SK-N-SH (cell line): ENCODE results near the gene DHCR24. TPM values are rescaled to one million over a fixed set of nuclear protein-coding genes. Genes with fewer than 3 reads are reported as not detected.

Experiments used
- CTCF ChIA-PET: fragments of 300-600, 350-600 bp; formaldehyde crosslinking; extraction: SDS; loops from one replicate; lab custom pipeline; 2021; lab: Yijun Ruan, JAX
- POLR2A ChIA-PET: fragments of 350-600 bp; sonication (Branson Sonifier 250); formaldehyde crosslinking; extraction: SDS; loops from one replicate; lab custom pipeline; 2020; ENCODE audit warnings: antibody characterized with exemption, inconsistent platforms; lab: Yijun Ruan, JAX
- DNase-seq: peaks from one replicate; pipeline ENCODE4 v3.0.0; 2012
- H2AFZ ChIP-seq: fragments of 200-600 bp; sonication (generic); 2 replicates; pipeline ENCODE4 v1.8.1; 2016; ENCODE audit warnings: antibody characterized with exemption, mild to moderate bottlenecking, low read depth
- H3F3A ChIP-seq: fragments of 200-600 bp; sonication (generic); replicated peaks from 2 replicates; pipeline ENCODE3; 2016; ENCODE audit warnings: antibody characterized with exemption, mild to moderate bottlenecking; ENCODE audit not compliant: insufficient read depth
- H3K27ac ChIP-seq, 2 experiments: fragments of 200-500 bp in 1 of 2; fragments of 200-600 bp in 1 of 2; sonication (Bioruptor generic) in 1 of 2; sonication (generic), shearing (Covaris generic) in 1 of 2; 2 replicates each; pipeline versions ENCODE4 v1.5.1 to v1.6.1; 2014 to 2016; ENCODE audit warnings: low read depth in 2 of 2, inconsistent platforms in 1 of 2, low read length in 1 of 2, mild to moderate bottlenecking in 1 of 2, mixed read lengths in 1 of 2
- H3K27me3 ChIP-seq: fragments of 200-600 bp; sonication (generic), shearing (Covaris generic); 2 replicates; pipeline ENCODE4 v1.6.1; 2016; ENCODE audit warnings: mixed run types; ENCODE audit not compliant: insufficient read depth
- H3K36me3 ChIP-seq, 2 experiments: fragments of 200-500 bp in 1 of 2; fragments of 200-600 bp in 1 of 2; sonication (Bioruptor generic) in 1 of 2; sonication (generic) in 1 of 2; replicated peaks in 1 of 2; 2 replicates each; pipeline versions ENCODE3 to v1.5.1; 2014 to 2016; ENCODE audit warnings: low read length in 1 of 2, mild to moderate bottlenecking in 1 of 2; ENCODE audit not compliant: insufficient read depth in 2 of 2, control insufficient read depth in 1 of 2
- H3K4me1 ChIP-seq, 2 experiments: fragments of 200-500 bp in 1 of 2; fragments of 200-600 bp in 1 of 2; sonication (Bioruptor generic) in 1 of 2; sonication (generic), shearing (Covaris generic) in 1 of 2; 2 replicates each; pipeline versions ENCODE4 v1.5.1 to v1.6.1; 2014 to 2016; ENCODE audit warnings: low read depth in 1 of 2, low read length in 1 of 2, mixed run types in 1 of 2; ENCODE audit not compliant: insufficient read depth in 2 of 2, control insufficient read depth in 1 of 2
- H3K4me2 ChIP-seq: fragments of 200-600 bp; sonication (generic), shearing (Covaris generic); 2 replicates; pipeline ENCODE4 v1.6.1; 2017; ENCODE audit warnings: mixed run types
- H3K4me3 ChIP-seq, 2 experiments: fragments of 200-500 bp in 1 of 2; fragments of 200-600 bp in 1 of 2; sonication (Bioruptor generic) in 1 of 2; sonication (generic), shearing (Covaris generic) in 1 of 2; 2 replicates each; pipeline versions ENCODE4 v1.5.1 to v1.8.1; 2014 to 2016; ENCODE audit warnings: low read depth in 2 of 2, inconsistent platforms in 1 of 2, low read length in 1 of 2, mild to moderate bottlenecking in 1 of 2, mixed read lengths in 1 of 2, moderate library complexity in 1 of 2
- H3K79me2 ChIP-seq: fragments of 200-600 bp; sonication (generic); 2 replicates; pipeline ENCODE4 v1.8.1; 2017; ENCODE audit warnings: mild to moderate bottlenecking; ENCODE audit not compliant: insufficient read depth
- H3K9ac ChIP-seq: fragments of 200-600 bp; sonication (generic); 2 replicates; pipeline ENCODE4 v1.6.1; 2017; ENCODE audit warnings: mixed run types
- H3K9me2 ChIP-seq: fragments of 200-600 bp; sonication (generic); 2 replicates; pipeline ENCODE4 v1.6.1; 2017; ENCODE audit warnings: mixed run types
- H3K9me3 ChIP-seq: fragments of 200-600 bp; sonication (generic); 2 replicates; pipeline ENCODE4 v1.6.1; 2017; ENCODE audit warnings: mixed run types, mild to moderate bottlenecking, moderate library complexity
- H4K20me1 ChIP-seq: fragments of 200-600 bp; sonication (generic); 2 replicates; pipeline ENCODE4 v1.6.1; 2017; ENCODE audit warnings: mild to moderate bottlenecking, mixed run types; ENCODE audit not compliant: insufficient read depth
- EP300 ChIP-seq, 2 experiments: IDR thresholded peaks; 2 replicates each; pipeline versions ENCODE4 v1.4.0 to v1.6.1; 2012; ENCODE audit warnings: borderline replicate concordance in 1 of 2, low read depth in 1 of 2, low read length in 1 of 2
- FOXM1 ChIP-seq: IDR thresholded peaks from 2 replicates; pipeline ENCODE4 v1.4.0; 2012; ENCODE audit warnings: low read depth, mild to moderate bottlenecking
- GABPA ChIP-seq: IDR thresholded peaks from 2 replicates; pipeline ENCODE4 v1.4.0; 2012; ENCODE audit warnings: low read depth, mild to moderate bottlenecking
- IRF3 ChIP-seq: fragments of 150-350 bp; IDR thresholded peaks from 2 replicates; pipeline ENCODE4 v1.6.1; 2016; ENCODE audit warnings: mild to moderate bottlenecking, low read depth, low read length
- JUND ChIP-seq: IDR thresholded peaks from 2 replicates; pipeline ENCODE4 v1.4.0; 2012
- MAX ChIP-seq: IDR thresholded peaks from 2 replicates; pipeline ENCODE4 v1.4.0; 2012; ENCODE audit warnings: low read depth
- MXI1 ChIP-seq: IDR thresholded peaks from 2 replicates; pipeline ENCODE4 v1.6.1; 2012; ENCODE audit warnings: mild to moderate bottlenecking, low read depth, low read length, improper control_type of control experiment
- NRF1 ChIP-seq: IDR thresholded peaks from 2 replicates; pipeline ENCODE4 v1.6.1; 2012; ENCODE audit warnings: low read depth, mild to moderate bottlenecking, low read length
- PBX3 ChIP-seq: IDR thresholded peaks from 2 replicates; pipeline ENCODE4; 2012
- REST ChIP-seq: IDR thresholded peaks from 2 replicates; pipeline ENCODE4 v1.6.1; 2012; ENCODE audit warnings: mild to moderate bottlenecking, low read depth, low read length, moderate library complexity
- RXRA ChIP-seq: IDR thresholded peaks from 2 replicates; pipeline ENCODE4 v1.4.0; 2012; ENCODE audit warnings: low read depth, mild to moderate bottlenecking, borderline replicate concordance
- SIN3A ChIP-seq: IDR thresholded peaks from 2 replicates; pipeline ENCODE4 v1.6.1; 2012; ENCODE audit warnings: low read depth, mild to moderate bottlenecking, low read length, moderate library complexity, borderline replicate concordance
- SMC3 ChIP-seq: IDR thresholded peaks from 2 replicates; pipeline ENCODE4 v1.6.1; 2012; ENCODE audit warnings: low read depth, low read length, improper control_type of control experiment
- TAF1 ChIP-seq: IDR thresholded peaks from 2 replicates; pipeline ENCODE4 v1.6.1; 2012; ENCODE audit warnings: low read depth, mild to moderate bottlenecking, low read length, moderate library complexity, borderline replicate concordance
- TCF12 ChIP-seq: IDR thresholded peaks from 2 replicates; pipeline ENCODE4 v1.4.0; 2012
- USF1 ChIP-seq: IDR thresholded peaks from 2 replicates; pipeline ENCODE4 v1.4.0; 2012; ENCODE audit warnings: low read depth, borderline replicate concordance
- WGBS: methylation state at CpG from one replicate; pipeline ENCODE4 v1.1.6; 2017; ENCODE audit warnings: low lambda C conversion rate; 5-methylcytosine and 5-hydroxymethylcytosine counted together
- polyA plus RNA-seq, 3 experiments: library from polyadenylated mRNA; depleted of rRNA; stranded (reverse); fragments of >200 nt; gene quantifications; 2 replicates each; pipeline ENCODE4 v1.2.3, GENCODE V29; 2012

DHCR24 gene
- polyA plus RNA-seq, 1 of the 3 experiments (the other 2 are of a cell fraction): 4.3 TPM

- DNase-seq: no peak
- Histone ChIP-seq H3K4me2 (no peak overlapping the region), H3K9ac (no peak overlapping the region), H3K79me2 (no peaks in the 10 kb centered on the region), H3K9me2 (no peaks in the 10 kb centered on the region), H3F3A (no peaks in the 10 kb centered on the region), H3K4me3 (no peak overlapping the region), H3K4me1 (no peaks in the 10 kb centered on the region), H3K27ac (no peak overlapping the region), H4K20me1 (no peaks in the 10 kb centered on the region), H3K27me3 (no peaks in the 10 kb centered on the region), H3K36me3 (no peaks in the 10 kb centered on the region), H3K9me3 (no peaks in the 10 kb centered on the region), H2AFZ (no peak overlapping the region)
- ChIA-PET CTCF (no interaction called here), POLR2A (no interaction called here)
- WGBS: 87% methylated on average over 9 of the region's 9 CpGs
- no peak for TF ChIP-seq FOXM1
Observed at GRCh38 chr1:54842963-54843362, 44.0 kb downstream of the DHCR24 start.

- no peaks in the 10 kb centered on the region for H4K20me1 ChIP-seq
- H3K4me1 ChIP-seq: no peaks in the 10 kb centered on the region
- H3K27me3 ChIP-seq: no peaks in the 10 kb centered on the region
- TF ChIP-seq GABPA: no peak
- no peak for TF ChIP-seq SMC3
- no peak for TF ChIP-seq MXI1
- no peak for TF ChIP-seq SIN3A
- TF ChIP-seq TAF1: no peak
- TF ChIP-seq IRF3: no peak
- TF ChIP-seq RXRA: no peak
- TF ChIP-seq PBX3: no peak
- TF ChIP-seq JUND: no peak
- no peak for TF ChIP-seq FOXM1
- no peak for TF ChIP-seq NRF1
- no peak for TF ChIP-seq USF1
- no peak for TF ChIP-seq REST
- no peak for TF ChIP-seq MAX
- no peak for TF ChIP-seq EP300 (IDR thresholded peaks at IDR 0.05; ENCODE audit: borderline replicate concordance in 1 of 2, low read depth in 1 of 2, low read length in 1 of 2)
- no peak for TF ChIP-seq TCF12
- ChIA-PET CTCF (no interaction called here), POLR2A (no interaction called here)
- H3K36me3 ChIP-seq: no peaks in the 10 kb centered on the region
- H3K79me2 ChIP-seq: no peaks in the 10 kb centered on the region
- no peak overlapping the region for H3K4me3 ChIP-seq
- H3K4me2 ChIP-seq: no peak overlapping the region
- H3K9me2 ChIP-seq: no peaks in the 10 kb centered on the region
- no peak overlapping the region for H3K27ac ChIP-seq
- no peaks in the 10 kb centered on the region for H3K9me3 ChIP-seq
- H3K9ac ChIP-seq: no peak overlapping the region
- no peak for DNase-seq
- no peaks in the 10 kb centered on the region for H3F3A ChIP-seq
- no peak overlapping the region for H2AFZ ChIP-seq
- WGBS: 68% methylated on average over 10 of the region's 10 CpGs
Observed at GRCh38 chr1:54842206-54842915, 44.6 kb downstream of the DHCR24 start.
